ENCODE results near the gene BNIP2. TPM values are rescaled to one million over a fixed set of nuclear protein-coding genes. Genes with fewer than 3 reads are reported as not detected.
"Not testable (repeated sequence)": the region's sequence is repeated elsewhere in the genome, so short reads cannot be mapped to it uniquely, and the experiment has no call there.

BNIP2 gene
- total RNA-seq, 1 donor from 2014 or later, result 70.2 TPM

- Mint-ChIP-seq H3K4me3 (ENCODE audit: unreplicated experiment) (no peak overlapping the region), H3K36me3 (ENCODE audit: unreplicated experiment) (no peaks in the 10 kb centered on the region), H3K27ac (ENCODE audit: unreplicated experiment) (no peak overlapping the region), H3K9me3 (ENCODE audit: unreplicated experiment) (no peaks in the 10 kb centered on the region), H3K27me3 (ENCODE audit: unreplicated experiment) (no peaks in the 10 kb centered on the region), H3K4me1 (ENCODE audit: low read depth, unreplicated experiment) (no peaks in the 10 kb centered on the region)
- DNase-seq, result no peak
- no peak for TF ChIP-seq CTCF (IDR thresholded peaks at IDR 0.05; ENCODE audit: partially characterized antibody, unreplicated experiment)
These were observed 44.4 kb downstream of the BNIP2 start for GRCh38 chr15:59644756-59645155.

GRCh38 chr15:59642351-59642750, 46.8 kb downstream of the BNIP2 start:
- no peak for DNase-seq
- Mint-ChIP-seq H3K27ac (ENCODE audit: unreplicated experiment) (no peak overlapping the region), H3K27me3 (ENCODE audit: unreplicated experiment) (no peaks in the 10 kb centered on the region), H3K36me3 (ENCODE audit: unreplicated experiment) (no peaks in the 10 kb centered on the region), H3K9me3 (ENCODE audit: unreplicated experiment) (no peaks in the 10 kb centered on the region), H3K4me1 (ENCODE audit: low read depth, unreplicated experiment) (no peaks in the 10 kb centered on the region), H3K4me3 (ENCODE audit: unreplicated experiment) (no peak overlapping the region)
- TF ChIP-seq CTCF (IDR thresholded peaks at IDR 0.05; ENCODE audit: partially characterized antibody, unreplicated experiment), result peak; percentile 45

GRCh38 chr15:59637507-59637906, 51.6 kb downstream of the BNIP2 start:
- H3K27ac Mint-ChIP-seq (ENCODE audit: unreplicated experiment); H3K4me1 Mint-ChIP-seq (ENCODE audit: low read depth, unreplicated experiment); H3K4me3 Mint-ChIP-seq (ENCODE audit: unreplicated experiment); H3K36me3 Mint-ChIP-seq (ENCODE audit: unreplicated experiment); H3K27me3 Mint-ChIP-seq (ENCODE audit: unreplicated experiment); H3K9me3 Mint-ChIP-seq (ENCODE audit: unreplicated experiment); DNase-seq: not testable (repeated sequence)

GRCh38 chr15:59636184-59636583, 52.9 kb downstream of the BNIP2 start:
- H3K27me3 Mint-ChIP-seq (ENCODE audit: unreplicated experiment), result no peaks in the 10 kb centered on the region
- no peaks in the 10 kb centered on the region for H3K4me1 Mint-ChIP-seq (ENCODE audit: low read depth, unreplicated experiment)
- no peak for DNase-seq
- no peaks in the 10 kb centered on the region for H3K9me3 Mint-ChIP-seq (ENCODE audit: unreplicated experiment)
- TF ChIP-seq CTCF (IDR thresholded peaks at IDR 0.05; ENCODE audit: partially characterized antibody, unreplicated experiment), result no peak
- H3K36me3 Mint-ChIP-seq (ENCODE audit: unreplicated experiment), result no peaks in the 10 kb centered on the region
- H3K4me3 Mint-ChIP-seq (ENCODE audit: unreplicated experiment), result no peak overlapping the region
- no peak overlapping the region for H3K27ac Mint-ChIP-seq (ENCODE audit: unreplicated experiment)

- H3K36me3 Mint-ChIP-seq (ENCODE audit: unreplicated experiment), result no peaks in the 10 kb centered on the region
- no peaks in the 10 kb centered on the region for H3K27me3 Mint-ChIP-seq (ENCODE audit: unreplicated experiment)
- no peak overlapping the region for H3K4me3 Mint-ChIP-seq (ENCODE audit: unreplicated experiment)
- H3K9me3 Mint-ChIP-seq (ENCODE audit: unreplicated experiment), result no peaks in the 10 kb centered on the region
- TF ChIP-seq CTCF (IDR thresholded peaks at IDR 0.05; ENCODE audit: partially characterized antibody, unreplicated experiment), result peak; percentile 23
- no peaks in the 10 kb centered on the region for H3K4me1 Mint-ChIP-seq (ENCODE audit: low read depth, unreplicated experiment)
- DNase-seq, result peak; percentile 31
- H3K27ac Mint-ChIP-seq (ENCODE audit: unreplicated experiment), result no peak overlapping the region
These were observed 56.4 kb downstream of the BNIP2 start for GRCh38 chr15:59632714-59633113.

GRCh38 chr15:59622289-59622688, 66.8 kb downstream of the BNIP2 start:
- Mint-ChIP-seq H3K4me3 (ENCODE audit: unreplicated experiment) (no peak overlapping the region), H3K4me1 (ENCODE audit: low read depth, unreplicated experiment) (no peaks in the 10 kb centered on the region), H3K36me3 (ENCODE audit: unreplicated experiment) (no peaks in the 10 kb centered on the region), H3K27me3 (ENCODE audit: unreplicated experiment) (no peaks in the 10 kb centered on the region), H3K27ac (ENCODE audit: unreplicated experiment) (no peak overlapping the region), H3K9me3 (ENCODE audit: unreplicated experiment) (no peaks in the 10 kb centered on the region)
- DNase-seq, result peak; percentile 65
- TF ChIP-seq CTCF (IDR thresholded peaks at IDR 0.05; ENCODE audit: partially characterized antibody, unreplicated experiment), result peak; percentile 35
